Hematopoietic multipotent progenitor cell (in vitro differentiated cells): ENCODE data around the gene VWCE. TPM values are rescaled to one million over a fixed set of nuclear protein-coding genes. Genes with fewer than 3 reads are reported as not detected.
"Not testable (repeated sequence)": the region's sequence is repeated elsewhere in the genome, so short reads cannot be mapped to it uniquely, and the experiment has no call there.

Source experiments
- DNase-seq, 3 donors: peaks; one replicate each; pipeline ENCODE4 v3.0.0-alpha.2; 2011 to 2015; ENCODE audit warnings: low read depth in 2 of 3, low spot score in 2 of 3
- total RNA-seq: library from RNA; depleted of rRNA; stranded (reverse); fragments of >200 nt; gene quantifications from one replicate; pipeline ENCODE4 v1.2.3, GENCODE V29; 2012

VWCE gene
- total RNA-seq, 1 donor = 4.0 TPM

DNA sequence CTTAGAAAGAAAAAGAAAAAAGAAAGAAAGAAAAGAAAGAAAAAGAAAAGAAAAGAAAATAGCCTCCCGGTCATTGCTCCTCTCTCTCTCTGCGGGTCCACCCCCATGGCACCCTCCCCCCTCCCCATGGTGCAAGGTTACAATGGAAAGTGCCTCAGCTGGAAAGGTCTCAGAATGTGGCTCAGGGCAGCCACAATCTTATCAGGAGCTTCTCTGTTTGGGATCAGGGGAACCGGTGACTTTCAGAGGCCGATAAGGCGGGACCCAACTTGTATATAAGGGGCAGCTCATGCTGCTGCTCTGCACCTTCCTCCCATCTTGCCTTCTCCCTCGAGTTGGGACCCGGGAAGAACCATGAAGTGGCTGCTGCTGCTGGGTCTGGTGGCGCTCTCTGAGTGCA, 73.1 kb downstream of the VWCE start, which contains the start of gene PGA4:
TSS of gene PGA4 (plus strand) at position 301 of the 400 bp plus-strand sequence. CDS start at position 355, 54 bp downstream.
- not testable (repeated sequence) for DNase-seq

DNA sequence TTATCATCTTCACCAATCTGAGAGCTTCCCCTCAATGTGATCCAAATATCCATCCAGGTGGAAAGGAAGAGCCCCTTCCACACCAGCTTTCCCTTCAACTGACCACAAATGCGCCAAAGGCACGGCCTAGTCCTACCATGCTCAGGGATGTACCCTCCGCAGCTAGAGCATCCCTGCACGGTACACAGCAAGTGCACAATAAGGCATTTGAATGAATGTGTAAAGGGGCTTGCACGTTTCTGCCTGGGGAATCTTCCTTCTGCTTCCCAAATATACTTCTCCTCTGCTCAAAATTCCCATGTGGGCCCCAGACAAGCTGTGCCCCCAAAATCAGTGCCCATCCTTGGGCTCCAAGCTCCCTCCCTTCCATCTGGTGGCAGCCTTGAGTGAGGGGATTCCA, 76.1 kb downstream of the VWCE start:
- not testable (repeated sequence) for DNase-seq

DNA sequence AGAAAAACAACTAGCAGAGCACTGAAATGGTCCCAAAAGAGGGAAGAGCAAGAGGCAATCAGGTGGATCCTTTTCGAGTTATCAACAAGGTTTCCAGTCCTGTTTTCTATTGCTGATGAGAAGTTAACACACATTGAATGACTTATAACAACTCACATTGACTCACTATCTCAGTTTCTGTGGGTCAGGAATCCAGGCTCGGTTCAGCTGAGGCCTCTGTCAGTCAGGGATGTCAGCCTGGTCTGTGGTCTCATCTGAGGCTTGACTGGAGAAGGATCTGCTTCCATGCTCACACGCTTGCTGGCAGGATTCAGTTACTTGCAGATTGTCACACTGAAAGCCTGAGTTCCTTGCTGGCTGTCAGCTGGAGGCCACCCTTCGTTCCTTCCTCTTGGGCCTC, 76.8 kb downstream of the VWCE start:
- not testable (repeated sequence) for DNase-seq

DNA sequence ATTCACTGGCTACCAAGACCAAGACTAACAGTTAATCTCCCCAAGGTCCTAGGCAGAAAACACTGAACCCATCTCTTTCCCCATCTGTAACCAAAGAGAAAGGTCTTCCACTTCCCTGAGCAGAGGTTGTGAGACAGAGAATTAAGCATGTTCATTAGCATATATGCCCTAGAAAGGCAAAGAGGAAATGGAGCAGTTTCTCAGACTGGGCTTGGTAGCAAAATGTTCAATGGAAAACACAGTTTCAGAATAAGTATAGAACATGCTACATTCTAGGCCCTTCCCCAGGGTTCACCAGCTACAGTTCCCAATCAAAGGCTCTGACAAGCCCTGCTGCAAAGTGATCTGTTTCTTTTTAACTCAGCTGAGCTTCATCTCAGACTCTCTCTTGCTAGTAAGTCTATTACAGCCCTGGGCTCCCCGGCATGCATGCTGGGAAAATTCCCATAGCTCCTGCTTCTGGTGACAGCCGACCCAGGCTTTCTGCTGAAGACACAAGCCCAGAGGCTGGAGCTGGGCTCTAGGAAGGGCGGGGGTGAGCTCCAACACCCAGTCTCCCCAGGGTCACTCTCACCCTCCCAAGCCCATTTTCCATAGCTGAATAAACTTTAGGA, 81.3 kb downstream of the VWCE start:
- not testable (repeated sequence) for DNase-seq

DNA sequence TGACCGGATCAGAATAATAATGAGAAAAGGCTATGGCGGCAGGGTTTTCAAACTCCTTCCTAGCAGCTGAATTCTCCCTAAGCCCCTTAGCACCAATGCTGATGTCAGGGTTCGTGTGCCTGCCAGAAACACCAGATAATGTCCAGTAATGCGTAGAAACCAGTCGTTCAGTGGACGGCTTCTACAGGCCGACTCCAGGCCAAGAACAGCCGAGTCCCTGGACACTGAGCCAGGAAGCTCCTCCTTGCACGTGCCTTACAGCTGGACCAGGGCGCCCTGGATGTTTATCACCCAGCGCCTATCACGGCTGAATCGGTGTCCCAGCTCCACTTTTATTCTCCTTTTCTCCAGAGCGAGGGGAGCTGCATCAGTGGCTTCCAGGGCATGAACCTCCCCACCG, 82.9 kb downstream of the VWCE start:
- not testable (repeated sequence) for DNase-seq

DNA sequence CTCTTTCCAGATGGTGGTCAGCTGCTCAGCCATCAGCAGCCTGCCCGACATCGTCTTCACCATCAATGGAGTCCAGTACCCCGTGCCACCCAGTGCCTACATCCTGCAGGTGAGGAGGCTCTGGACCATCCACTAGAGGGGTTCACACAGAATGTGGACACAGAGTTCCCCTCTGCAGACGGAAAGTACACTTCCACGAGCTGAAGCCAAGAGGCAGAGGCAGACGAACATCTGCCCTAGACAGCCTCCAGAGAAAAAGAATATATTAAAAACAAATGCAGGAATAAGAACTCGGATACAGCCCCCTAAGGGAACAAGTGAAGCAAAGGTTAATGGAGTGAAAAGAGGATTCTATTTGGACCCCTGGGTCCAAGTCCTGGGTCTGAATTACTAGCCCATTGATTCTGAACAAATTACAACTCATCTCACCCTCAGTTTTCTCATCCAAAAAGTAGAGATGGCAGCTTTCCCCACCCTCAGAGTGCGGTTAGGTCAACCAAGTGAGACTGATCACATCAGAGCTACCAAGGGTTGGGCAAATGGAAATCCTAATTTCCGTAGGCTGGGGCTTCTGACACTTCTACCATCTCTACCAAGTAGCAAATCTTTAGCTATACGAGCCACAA, 83.7 kb downstream of the VWCE start:
- not testable (repeated sequence) for DNase-seq

DNA sequence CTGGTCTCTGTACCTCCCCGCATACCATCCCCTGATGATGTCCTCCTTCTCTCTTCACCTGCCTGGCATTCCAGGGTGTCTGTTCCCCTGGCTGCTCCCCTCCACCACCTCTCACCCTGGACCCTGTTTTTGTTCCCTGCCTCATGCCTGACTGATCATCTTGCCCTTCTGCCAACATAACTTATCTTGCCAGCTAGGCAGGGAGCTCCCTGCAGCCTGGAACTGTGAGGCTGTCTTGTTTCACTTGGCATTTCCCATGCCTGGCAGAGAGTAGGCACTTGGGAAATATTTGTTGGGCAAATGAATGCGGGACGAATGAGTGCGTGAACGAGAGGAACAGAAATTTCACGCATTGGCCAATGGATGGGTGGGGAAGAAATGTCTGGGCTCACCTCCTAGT, 84.5 kb downstream of the VWCE start:
- DNase-seq = not testable (repeated sequence)

Other genes with a start within 250 kb of the VWCE start
- gene CD5, start 192.8 kb downstream of the VWCE start, total RNA-seq = 0.54 TPM
- gene VPS37C, start 133.9 kb downstream of the VWCE start, total RNA-seq = 6.7 TPM
- gene PGA3, start 91.8 kb downstream of the VWCE start, total RNA-seq = not detected
- under 0.01 TPM for gene PGA4, start 73.0 kb downstream of the VWCE start, total RNA-seq
- not detected for gene PGA5, start 54.1 kb downstream of the VWCE start, total RNA-seq
- 194 TPM for gene DDB1, start 37.8 kb upstream of the VWCE start, total RNA-seq
- 59.8 TPM for gene TKFC, start 37.9 kb upstream of the VWCE start, total RNA-seq
- 59.0 TPM for gene CYB561A3, start 66.6 kb upstream of the VWCE start, total RNA-seq
- gene TMEM138, start 67.1 kb upstream of the VWCE start, total RNA-seq = 15.9 TPM
- 20.5 TPM for gene TMEM216, start 97.3 kb upstream of the VWCE start, total RNA-seq
- 66.5 TPM for gene CPSF7, start 134.7 kb upstream of the VWCE start, total RNA-seq
- 60.6 TPM for gene SDHAF2, start 134.8 kb upstream of the VWCE start, total RNA-seq
- gene LRRC10B, start 213.4 kb upstream of the VWCE start, total RNA-seq = under 0.01 TPM